HG02588 (cell line): ENCODE data around the gene IPO13.

Experiments
- ATAC-seq: cut with Tn5 transposase; IDR thresholded peaks from one replicate; pipeline ENCODE4 v1.9.1; 2021; ENCODE audit warnings: mild to moderate bottlenecking, moderate library complexity; ENCODE audit not compliant: unreplicated experiment

The IPO13 gene

GRCh38 chr1:43946236-43947060 lies at the start of gene IPO13:
IPO13 (plus strand) TSS chr1:43946950; CDS start chr1:43947601, 651 bp downstream.
- ATAC-seq, result peak; percentile 93

GRCh38 chr1:43898981-43899380 lies 47.8 kb upstream of the IPO13 start:
- ATAC-seq, result no peak

- no peak for ATAC-seq
These were observed 46.4 kb upstream of the IPO13 start for GRCh38 chr1:43900386-43900785.

- no peak for ATAC-seq
These were observed 45.4 kb upstream of the IPO13 start for GRCh38 chr1:43901196-43901961.

GRCh38 chr1:43902058-43902831 lies 44.5 kb upstream of the IPO13 start:
- no peak for ATAC-seq

- no peak for ATAC-seq
These were observed 41.8 kb upstream of the IPO13 start for GRCh38 chr1:43904660-43905551.

GRCh38 chr1:43908226-43908625 lies 38.5 kb upstream of the IPO13 start:
- no peak for ATAC-seq

- ATAC-seq, result no peak
These were observed 37.9 kb upstream of the IPO13 start for GRCh38 chr1:43908858-43909257.

GRCh38 chr1:43910343-43910742 lies 36.4 kb upstream of the IPO13 start:
- ATAC-seq, result no peak

GRCh38 chr1:43912607-43913006 lies 34.1 kb upstream of the IPO13 start:
- ATAC-seq, result no peak

- ATAC-seq, result no peak
These were observed 33.7 kb upstream of the IPO13 start for GRCh38 chr1:43913051-43913501.

- no peak for ATAC-seq
These were observed 32.9 kb upstream of the IPO13 start for GRCh38 chr1:43913666-43914360.

GRCh38 chr1:43914576-43915525 lies 31.9 kb upstream of the IPO13 start:
- no peak for ATAC-seq

GRCh38 chr1:43919906-43920305 lies 26.8 kb upstream of the IPO13 start:
- ATAC-seq, result no peak

GRCh38 chr1:43921022-43921421 lies 25.7 kb upstream of the IPO13 start:
- ATAC-seq, result no peak

GRCh38 chr1:43924516-43924915 lies 22.2 kb upstream of the IPO13 start:
- ATAC-seq, result no peak

GRCh38 chr1:43925846-43926245 lies 20.9 kb upstream of the IPO13 start:
- ATAC-seq, result no peak

- ATAC-seq, result no peak
These were observed 16.4 kb upstream of the IPO13 start for GRCh38 chr1:43930168-43930948.
